Tongue (tissue), 2 donors: Measurements from ENCODE around the gene PREX1. TPM values are rescaled to one million over a fixed set of nuclear protein-coding genes. Genes with fewer than 3 reads are reported as not detected.

Experiments
- DNase-seq: peaks from one replicate; pipeline ENCODE4 v3.0.0-alpha.2; 2015
- total RNA-seq: library from RNA; depleted of rRNA; stranded (reverse); fragments of >200 nt; gene quantifications from one replicate; pipeline ENCODE4 v1.2.3, GENCODE V29; 2014

The PREX1 gene
- total RNA-seq, 1 donor from 2014 or later = 29.4 TPM

DNA sequence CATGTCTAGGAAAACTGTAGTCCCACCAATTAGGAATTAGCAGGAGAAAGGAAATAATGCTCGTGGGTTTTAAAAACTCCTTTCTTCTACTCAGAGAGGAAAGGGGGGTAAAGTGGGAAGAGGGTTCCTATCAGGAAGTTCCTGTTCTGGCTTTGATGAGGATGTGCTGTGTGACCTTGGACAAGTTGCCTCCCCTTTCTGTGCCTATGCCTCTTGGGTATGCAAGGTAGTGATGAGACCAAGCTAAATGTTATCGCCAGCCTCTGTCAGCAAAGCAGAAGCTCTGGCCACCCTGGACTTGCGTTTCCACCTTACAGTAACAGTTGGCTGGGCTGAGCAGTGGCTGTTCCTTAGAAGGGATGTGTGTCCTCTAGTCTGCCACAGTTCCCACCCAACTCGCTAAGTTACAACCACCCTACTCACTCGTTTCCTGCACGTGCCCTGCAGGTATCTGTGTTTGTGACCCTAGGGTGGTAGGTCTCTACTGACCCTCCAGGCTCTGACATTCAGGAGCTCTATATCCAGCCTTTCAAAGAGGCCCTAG lies 110.0 kb downstream of the PREX1 start:
- DNase-seq = no peak

DNA sequence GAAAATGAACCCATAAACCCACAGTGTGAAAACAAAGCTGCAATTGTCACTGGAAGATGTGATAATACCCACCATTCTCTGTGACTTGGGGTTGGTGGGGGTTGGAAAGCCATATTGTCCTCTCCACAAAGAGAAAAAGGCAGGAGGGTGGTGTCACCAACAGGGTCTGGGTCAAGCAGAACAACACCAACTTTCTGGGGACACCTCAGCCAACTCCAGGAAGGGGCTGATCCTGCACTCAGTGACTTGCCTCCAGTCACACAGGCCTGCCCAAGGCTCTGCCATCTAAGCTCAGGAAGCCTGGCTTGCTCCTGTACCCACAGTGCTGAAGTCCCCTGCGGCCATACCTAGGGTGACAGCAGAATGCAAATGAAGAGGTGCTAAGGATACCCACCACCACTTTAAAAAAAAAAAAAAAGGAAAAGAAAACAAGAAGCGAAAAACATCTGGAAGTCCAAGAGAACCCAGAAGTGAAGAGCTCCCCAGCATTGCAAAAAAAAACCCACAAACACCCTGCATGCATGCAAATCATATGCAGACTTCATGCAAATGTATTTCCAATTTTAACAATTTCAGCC lies 110.6 kb downstream of the PREX1 start:
- no peak for DNase-seq

DNA sequence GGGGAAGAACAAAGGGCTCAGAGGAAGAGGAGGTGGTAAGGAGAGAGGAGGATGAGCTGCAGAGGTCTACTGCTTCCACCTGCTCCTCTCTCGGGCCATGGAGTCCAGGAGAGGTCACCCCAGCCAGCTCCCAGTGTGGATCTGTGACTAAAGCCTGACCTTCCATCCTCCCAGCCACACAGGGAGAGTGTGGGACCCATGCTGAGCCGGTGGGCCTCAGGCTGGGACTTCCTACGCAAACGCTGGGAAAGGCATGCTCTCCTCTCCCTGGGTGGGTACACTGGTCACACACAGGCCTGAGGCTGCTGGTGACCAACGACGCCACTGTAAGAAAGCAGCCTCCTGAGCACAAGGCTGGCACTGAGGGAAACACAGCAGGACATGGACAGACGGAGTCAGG lies 111.3 kb downstream of the PREX1 start:
- no peak for DNase-seq

DNA sequence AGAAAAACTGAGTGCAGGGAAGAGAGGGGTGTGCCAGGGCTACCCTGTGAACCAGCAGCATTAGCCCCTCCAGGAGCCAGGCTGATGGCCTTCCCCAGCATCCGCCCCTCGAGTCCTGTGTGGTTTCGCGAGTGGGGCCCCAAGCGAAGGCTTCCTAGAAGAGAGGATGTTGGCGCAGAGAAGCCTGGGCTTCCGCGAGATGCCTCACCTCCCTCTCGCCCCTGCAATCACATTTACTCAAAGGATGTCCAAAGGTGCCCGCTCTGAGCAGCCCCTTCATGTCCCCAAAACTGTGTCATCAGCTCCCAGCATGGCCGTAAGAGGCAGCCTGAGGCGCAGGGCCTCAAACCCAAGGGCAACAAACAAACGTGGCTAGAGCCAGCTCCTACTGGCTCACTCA lies 111.7 kb downstream of the PREX1 start:
- DNase-seq = no peak

DNA sequence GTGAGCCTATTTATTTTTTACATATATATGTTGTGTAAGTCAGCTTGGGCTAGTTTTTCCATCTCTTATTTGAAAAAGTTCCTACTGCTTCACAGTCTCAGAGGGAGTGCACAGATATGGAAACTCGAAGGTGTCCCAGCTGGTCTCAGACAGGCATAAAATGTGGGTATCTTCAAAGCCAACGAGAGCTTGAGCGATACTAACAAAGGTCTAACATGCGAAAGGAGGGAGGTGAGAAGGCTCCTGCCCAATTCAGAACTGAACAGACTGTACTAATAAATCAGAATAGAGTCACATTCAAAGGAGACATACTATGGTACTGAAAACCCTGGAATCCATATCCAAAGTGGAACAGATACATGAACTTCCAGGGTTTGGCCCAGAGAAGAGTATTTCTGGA lies 113.0 kb downstream of the PREX1 start:
- no peak for DNase-seq

DNA sequence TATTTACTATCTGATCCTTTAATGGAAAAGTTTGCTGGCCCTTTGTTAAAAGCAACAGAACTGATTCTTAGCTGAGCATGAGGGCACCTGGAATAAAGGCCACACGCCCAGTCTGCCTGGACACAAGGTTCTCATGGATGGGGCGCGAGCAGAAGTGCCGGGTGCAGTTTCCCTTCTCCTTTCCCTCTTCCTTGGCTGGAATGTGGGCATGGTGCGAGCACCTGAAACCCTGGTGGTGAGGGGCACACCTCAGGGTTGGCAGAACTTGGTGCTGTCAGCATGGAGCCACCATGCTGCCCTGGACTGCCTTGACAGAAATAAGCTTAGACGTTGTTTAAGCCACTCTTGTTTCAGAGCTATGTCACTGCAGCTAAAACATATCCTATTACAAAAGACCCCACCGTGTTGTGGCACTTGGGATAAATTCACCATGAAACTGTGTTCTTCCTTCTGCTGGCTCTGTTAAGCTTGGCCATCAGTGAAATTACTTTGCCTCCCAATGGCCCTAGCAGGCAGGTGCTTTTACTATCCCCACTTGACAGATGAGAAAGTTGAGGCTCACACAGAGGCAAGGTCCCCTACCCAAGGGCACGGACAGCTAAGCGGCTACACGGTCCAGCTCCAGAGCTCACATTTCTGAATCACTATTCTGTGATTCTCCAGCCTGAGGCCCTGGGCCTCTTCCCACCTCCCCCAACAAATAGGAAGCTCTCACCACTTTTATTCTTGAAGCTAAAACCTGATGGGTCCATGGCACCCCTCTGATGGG lies 115.9 kb downstream of the PREX1 start:
- no peak for DNase-seq

DNA sequence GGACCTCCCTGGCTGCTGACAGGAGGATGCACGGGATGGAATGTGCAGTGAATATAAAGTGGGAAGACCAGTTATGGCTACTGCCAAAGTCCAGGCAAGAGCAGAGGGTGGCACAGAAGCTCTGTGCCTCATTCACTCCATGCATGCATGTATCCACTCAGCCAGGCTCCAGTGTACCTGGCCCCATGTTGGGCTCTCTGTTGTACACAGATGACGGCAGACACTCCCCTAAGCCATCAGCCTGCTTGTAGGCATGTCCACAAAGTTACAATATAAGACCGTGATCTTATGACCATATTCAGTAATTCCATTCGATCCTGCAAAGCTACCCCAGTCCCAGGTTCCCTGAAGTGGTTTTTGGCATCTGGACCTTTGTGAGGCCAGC lies 116.8 kb downstream of the PREX1 start:
- no peak for DNase-seq

DNA sequence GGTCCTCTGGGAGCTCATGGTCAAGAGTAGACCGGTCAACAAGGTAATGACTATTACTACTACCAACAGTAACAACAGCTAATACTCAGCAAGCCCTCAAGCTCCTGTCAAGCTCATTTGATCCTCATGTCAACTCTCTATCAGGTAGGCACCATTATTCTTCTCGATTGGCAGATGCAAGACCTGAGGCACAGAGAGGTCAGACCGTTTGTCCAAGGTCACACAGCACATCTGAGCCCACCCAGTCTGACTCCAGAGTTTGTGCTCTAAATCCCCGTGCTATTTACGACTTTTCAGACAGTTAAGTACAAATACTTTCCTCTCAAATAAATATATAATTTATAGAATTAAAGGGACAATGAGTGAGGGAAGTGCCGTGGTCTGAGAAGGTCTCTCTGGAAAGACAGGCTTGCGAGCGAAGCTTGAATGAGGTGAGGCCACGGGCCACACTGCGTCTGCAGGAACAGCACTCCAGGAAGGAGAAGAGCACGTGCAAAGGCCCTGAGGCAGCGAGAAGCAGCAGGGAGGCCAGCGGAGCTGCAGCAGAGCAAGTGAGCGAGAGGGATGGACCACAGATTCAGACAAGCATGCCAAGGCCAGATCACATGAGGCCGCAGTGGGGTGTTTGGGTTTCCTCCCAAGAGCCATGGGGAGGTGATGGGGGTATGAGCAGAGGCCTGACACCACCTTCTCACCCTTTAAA lies 117.3 kb downstream of the PREX1 start:
- DNase-seq = no peak

DNA sequence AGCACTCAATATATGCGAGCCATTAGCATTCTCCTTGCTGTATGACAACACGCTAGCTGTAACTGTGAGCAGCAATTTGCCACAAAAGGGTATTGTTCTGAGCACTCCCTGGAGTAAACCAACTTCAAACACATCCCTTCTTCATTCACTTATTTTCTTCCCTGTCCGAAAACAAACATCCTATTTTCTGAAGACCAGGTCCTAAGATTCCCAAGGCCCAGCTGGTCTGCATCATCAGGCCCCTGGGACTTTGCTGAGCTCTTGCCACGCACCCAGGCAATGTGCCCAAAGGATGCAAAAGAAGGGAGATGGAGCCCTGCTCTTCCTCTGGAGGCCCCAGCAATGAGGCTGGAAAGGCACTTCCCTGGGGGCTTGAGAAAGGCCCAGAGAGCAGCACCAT lies 118.1 kb downstream of the PREX1 start:
- DNase-seq = no peak

DNA sequence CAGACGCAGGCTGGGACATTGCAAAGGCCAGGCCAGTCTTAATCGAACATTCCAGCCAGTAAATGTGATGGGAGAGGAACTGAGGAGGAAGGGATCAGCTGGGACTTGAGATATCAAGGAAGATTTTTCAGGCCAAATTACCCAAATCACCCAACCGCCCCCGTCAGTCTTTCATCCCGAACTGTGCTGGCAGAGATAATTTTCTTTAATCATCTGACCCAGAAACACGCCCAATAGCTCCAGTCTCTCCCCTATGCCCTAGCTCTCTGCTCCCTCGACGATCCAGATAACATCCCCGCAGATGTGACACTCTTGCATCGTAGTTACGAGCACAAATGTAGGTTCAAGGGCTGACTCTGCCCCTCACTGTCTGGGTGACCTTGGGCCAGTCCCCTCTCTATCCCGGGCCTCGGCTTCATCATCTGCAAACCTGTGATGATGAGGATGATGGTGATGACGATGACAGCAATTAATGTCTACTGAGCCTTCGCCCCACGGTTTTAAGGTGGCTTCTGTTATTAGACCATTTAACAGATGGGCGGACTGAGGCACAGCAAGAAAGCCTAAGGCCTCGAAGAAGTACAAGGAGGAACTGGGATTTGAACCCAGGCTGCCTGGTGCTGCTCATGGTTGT lies 118.6 kb downstream of the PREX1 start:
- DNase-seq = no peak

DNA sequence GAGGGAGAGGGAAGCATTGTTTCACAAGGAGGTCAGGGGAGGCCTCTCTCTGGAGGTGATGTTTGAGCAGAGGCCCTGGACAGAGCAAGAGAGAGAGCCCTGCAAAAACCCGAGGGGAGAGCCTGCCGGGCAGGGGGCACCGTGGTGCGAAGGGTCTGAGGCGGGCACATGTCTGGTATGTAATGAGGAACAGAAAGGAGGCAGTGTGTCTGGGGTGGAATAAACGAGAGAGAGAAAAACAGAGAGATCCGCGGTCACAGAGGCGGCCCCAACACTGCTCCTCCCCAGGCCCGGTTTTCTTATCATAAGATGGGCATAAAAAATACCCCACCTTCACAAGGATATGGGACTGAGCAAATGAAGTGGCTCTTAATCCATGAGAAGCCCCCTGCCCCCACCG lies 119.2 kb downstream of the PREX1 start:
- DNase-seq = no peak

DNA sequence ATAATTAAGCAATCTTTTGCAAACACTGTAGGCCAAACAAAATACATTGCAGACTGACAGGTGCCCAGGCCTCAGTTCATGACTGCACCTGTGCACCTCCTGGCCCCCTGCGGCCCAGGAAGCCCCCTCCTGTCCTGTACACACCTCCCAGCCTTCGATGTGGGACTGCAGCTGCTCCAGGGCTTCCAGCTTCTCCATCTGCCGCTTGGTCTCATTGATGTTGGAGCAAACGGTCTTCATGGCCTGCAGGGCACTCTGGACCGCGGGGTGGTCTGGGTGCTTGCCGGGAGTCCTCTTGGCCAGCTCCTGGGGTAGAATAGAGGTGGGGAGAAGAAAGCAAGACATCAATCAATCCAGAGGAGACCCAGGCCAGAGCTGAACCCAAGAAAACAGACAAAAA lies 119.7 kb downstream of the PREX1 start:
- DNase-seq = no peak

DNA sequence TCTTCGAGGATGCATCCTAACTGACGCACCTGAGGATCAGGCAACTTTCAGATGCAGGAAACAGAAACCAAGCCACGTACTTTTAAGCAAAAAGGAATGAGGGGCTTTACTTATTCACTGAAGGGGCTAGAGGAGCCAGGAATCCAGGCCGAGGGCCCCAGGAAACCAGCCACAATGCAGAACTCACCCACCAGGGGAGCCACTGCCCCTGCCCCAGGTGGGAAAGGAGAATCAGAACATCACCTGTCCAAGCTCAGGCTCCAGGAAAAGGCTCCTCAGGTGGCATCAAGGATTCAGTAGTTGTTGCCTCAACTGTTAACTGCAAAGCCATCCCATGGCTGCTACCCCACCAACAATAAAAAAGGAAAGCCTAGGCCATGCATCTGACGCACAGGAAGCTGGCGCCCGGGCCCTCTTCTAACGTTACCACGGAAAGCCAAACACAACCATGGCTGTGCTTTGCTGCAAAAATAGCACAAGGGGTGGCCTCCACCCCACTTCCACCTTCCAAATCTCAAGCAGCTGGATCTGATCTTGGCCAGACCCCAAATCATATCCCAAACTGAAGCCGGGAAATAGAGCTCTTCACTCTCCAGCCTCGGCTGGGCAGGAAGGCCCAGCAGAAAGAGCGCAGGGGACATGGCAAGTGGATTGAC lies 121.0 kb downstream of the PREX1 start:
- peak; percentile 87 for DNase-seq

DNA sequence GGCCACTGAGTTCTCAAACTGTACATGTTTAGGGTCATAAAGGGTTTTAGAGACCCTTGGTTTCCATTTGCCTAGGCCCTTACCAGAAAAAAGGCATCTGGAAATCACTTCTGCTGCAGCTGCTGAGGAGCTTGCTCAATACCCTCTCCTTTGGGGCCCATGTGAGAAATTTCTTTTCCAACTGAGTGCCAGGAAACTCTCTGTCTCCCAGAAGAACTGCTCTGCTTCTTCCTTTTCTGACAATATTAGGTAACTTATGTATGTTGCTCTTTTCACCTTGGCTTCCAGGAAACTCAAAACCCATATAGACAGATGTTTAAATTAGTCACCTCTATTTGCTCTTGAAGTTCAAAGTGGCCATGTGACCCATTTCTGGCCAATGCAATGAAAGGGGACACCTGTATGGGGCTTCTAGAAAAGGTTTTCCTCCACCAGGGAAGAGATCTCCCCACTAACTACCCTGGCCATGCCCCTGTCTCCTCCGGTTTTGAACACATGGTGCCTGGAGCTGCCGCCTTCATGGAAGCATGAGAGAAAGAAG lies 121.6 kb downstream of the PREX1 start:
- peak; percentile 46 for DNase-seq

DNA sequence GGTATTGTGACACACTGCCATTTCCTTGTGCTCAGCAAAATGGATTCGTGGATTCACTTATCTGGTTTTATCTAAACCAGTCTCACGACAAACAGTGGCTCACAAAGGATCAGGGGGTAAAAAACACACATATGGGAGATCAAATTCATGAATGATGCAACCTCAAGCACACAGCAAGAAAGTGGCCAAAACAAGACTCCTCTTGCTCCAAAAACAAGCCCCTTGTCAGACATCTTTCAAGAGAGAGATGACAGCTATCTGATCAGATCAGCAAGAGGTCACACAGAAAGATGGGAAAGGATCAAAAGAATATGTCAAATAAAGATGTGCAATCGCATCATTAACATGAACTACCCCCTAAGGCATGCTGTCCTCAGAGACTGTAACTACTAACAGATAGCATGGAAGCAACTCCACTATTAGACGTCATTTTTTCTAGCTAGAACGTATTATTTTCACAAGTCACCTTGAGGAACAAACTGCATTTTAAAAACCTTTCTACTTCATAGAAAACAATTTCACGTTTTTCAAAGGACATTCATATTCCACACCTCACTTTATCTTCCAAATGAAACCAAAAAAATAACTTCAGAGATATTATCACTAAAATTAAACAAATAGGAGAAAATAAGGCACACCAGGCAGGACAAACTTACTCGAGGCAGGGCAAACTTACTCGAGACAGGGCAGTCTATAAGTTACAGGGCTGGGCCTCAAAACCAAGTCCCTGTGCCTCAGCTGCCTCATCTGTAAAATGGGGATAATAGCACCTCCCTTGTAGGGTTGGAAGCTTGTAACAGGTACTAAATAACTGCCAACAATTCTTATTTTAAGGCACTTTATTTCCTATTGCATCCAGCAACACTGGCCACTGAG lies 122.3 kb downstream of the PREX1 start:
- no peak for DNase-seq

DNA sequence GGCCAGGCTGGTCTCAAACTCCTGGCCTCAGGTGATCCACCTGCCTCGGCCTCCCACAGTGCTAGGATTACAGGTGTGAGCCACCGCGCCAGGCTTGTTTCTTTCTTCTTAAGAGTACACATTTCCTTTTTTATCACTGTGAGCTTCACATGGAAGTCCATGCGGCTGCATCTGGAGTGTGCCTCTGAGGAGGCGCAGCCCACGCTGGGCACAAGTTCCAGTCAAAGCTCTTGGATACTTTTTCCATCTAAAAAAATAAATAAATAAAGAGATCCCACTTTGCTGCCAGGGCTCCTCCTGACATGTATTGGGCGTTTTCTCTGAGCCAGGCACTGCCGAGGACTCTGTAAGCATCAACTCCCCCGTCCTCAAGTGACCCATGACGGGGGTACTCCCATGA lies 123.0 kb downstream of the PREX1 start:
- DNase-seq = no peak

DNA sequence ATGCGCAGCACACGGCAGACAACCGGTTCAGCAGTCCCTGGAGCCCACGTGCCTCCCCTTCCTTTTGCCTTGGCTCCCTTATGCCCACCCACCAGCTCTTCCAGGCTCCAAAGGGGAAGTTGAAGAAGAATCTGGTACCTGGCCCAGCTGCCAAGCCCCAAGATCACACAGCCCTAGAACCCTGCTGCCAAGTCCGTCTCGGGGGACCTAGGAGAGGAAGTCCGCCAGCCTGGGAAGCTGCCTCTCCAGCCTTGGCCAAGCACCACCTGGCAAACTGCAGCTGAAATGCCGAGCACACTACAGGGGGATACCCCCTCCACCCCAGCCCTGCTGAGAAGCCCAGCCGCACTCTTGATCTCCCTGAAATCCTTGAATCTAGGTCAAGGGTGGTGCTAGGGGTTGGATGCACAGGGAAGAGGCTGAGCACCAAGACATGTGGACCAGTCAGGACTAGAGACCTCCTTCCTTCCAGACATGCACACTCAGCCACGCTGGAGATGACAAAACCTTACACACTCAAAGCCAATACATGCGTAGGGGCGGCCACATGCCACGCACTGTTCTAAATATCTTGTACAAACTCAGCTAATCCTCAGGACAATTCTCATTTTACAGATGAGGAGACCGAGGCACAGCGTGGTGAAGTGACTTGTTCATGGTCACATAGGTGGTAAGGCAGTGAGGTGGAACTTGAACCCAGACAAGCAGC lies 124.1 kb downstream of the PREX1 start:
- DNase-seq = peak; percentile 76

DNA sequence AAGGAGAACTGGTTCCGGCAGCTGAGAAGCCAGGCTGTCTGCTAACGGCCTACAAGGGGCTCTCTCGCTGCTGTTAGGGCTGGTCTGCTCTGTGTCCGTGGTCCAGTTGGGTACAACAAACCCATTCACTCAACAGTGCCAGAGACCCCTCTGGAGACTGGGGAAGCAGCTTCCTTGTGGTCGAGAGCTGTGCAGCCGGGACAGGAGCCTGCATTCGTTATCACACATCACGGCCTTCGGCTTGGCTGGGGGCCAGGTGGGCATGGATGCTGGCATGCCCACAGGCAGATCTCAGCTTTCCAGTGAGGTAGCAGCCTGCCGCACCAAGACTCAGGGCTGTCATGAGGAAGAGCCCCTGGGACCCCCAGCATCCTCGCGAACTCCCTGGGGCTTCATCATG lies 124.7 kb downstream of the PREX1 start:
- peak; percentile 61 for DNase-seq

DNA sequence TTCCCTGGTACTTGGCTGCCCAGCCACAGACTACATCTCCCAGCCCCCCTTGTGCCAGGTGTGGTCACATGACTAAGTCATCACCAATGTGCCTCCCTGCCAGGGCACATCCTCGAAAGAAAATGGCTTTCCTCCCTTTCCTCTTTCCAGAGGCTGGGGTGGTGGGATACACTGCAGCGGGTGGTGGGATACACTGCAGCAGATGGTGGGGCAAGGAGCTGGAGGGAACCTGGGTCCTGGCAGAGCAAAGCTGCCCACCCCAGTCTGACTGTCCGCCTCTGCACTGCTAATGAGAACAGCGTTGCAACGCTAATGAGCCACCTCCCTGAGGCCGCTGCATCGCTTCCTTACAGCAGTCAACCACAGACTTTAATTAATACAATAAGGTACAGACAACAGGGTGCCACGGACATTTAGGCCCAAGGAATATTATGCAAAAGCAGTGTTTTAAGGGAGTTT lies 125.3 kb downstream of the PREX1 start:
- no peak for DNase-seq

DNA sequence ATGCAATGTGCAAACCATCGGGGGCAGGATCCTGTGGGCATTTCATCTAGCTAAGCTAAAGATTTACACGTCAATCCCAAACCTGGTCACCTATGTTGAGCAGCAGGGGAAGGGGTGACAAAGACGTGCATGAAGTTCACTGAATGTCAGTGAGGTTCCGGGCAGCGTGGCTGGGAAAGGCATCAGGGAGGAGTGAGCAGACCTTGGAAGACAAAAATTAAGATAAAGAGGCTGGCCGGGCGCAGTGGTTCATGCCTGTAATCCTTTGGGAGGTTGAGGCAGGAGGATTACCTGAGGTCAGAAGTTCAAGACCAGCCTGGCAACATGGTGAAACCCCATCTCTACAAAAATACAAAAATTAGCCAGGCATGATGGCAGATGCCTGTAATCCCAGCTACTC lies 126.1 kb downstream of the PREX1 start:
- no peak for DNase-seq
